Stomach smooth muscle (tissue), 2 donors: ENCODE data around the gene SOBP.

Source experiments
- H3K27ac ChIP-seq: one replicate; pipeline ENCODE4 v1.7.0; 2013; ENCODE audit warnings: mild to moderate bottlenecking, low read length, inconsistent platforms
- H3K27me3 ChIP-seq, 2 donors: one replicate each; pipeline ENCODE4 v1.7.0; 2013; ENCODE audit warnings: low read length in 2 of 2; ENCODE audit not compliant: insufficient read depth in 2 of 2, control insufficient read depth in 1 of 2
- H3K36me3 ChIP-seq, 2 donors: one replicate each; pipeline ENCODE4 v1.7.0; 2013; ENCODE audit warnings: low read length in 2 of 2; ENCODE audit not compliant: control insufficient read depth in 2 of 2, insufficient read depth in 2 of 2
- H3K4me1 ChIP-seq: one replicate; pipeline ENCODE4 v1.7.0; 2013; ENCODE audit warnings: low read length; ENCODE audit not compliant: control insufficient read depth, insufficient read depth
- H3K4me3 ChIP-seq, 2 donors: one replicate each; pipeline ENCODE4 v1.7.0; 2013; ENCODE audit warnings: low read length in 2 of 2
- H3K9ac ChIP-seq, 2 donors: one replicate each; pipeline ENCODE4 v1.7.0; 2013; ENCODE audit warnings: low read length in 2 of 2, mild to moderate bottlenecking in 1 of 2
- H3K9me3 ChIP-seq, 2 donors: one replicate each; pipeline ENCODE4 v1.7.0; 2013; ENCODE audit warnings: low read length in 2 of 2; ENCODE audit not compliant: control insufficient read depth in 2 of 2
- donor health status: healthy.
- donor health status: Pancreatic carcinoma.

The SOBP gene

DNA sequence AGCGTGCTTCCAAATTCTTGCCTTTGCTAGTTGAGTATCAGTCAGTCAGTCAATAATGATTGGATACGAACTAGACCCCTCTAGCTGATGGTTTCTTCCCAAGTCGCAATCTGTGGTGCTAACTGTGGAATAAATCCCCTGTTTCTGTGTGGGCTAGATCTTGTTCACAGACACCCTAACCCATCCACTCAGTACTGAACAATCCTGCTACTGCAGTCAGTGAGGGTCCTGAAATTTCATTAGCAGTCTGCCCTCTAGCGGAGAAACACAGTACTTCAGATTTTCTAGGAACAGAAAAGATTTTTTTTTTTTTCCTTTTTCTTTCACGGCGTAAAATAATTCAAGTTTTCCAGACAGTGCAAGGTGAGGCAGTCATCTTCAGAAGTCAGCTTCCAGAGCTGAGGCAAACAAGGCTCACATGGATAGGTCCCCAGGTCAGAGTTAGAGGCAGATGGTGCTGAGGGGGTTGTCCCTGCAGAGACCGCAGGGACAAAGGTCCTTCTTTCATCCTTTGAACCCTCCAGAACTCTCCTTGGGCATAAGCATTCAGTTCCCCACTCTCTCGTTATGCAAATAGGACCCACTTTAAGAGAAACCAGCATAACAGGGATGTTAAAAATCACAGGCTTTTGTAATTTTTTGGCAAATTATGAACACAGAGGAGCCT, 214.6 kb downstream of the SOBP start:
- H3K27me3 ChIP-seq: peaks cover 0 to 2% of the 10 kb centered on the region in 2 donors
- H3K9ac ChIP-seq: peak overlapping the region in 1 of 2 donors; percentile 20
- H3K9me3 ChIP-seq: no peaks in the 10 kb centered on the region
- H3K4me1 ChIP-seq: no peaks in the 10 kb centered on the region
- no peak overlapping the region for H3K27ac ChIP-seq
- peak overlapping the region in 1 of 2 donors; percentile 30 for H3K4me3 ChIP-seq
- no peaks in the 10 kb centered on the region for H3K36me3 ChIP-seq

DNA sequence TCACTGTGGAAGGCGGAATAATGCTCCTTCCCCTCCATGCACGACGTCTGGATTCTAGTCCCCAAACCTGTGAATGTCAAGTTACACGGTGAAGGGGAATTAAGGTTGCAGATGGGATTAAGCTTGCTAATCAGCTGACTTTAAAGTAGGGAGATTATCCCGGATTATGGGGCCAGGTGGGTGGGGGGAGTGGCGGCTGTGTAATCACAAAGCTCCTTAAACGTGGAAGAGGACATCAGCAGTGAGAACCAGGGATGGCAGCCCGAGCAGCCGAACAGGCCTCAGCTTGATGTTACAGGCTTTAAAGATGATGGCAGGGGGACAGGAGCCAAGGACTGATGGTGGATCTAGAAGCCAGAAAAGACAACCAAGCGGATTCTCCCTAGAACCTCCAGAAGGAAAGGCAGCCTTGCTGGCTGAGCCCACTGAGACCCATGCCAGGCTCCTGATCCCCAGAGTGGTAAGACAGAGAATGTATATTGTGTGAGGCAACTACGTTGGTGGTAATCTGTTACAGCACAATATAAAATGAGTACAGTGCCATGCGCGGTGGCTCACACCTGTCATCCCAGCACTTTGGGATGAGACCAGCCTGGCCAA, 216.7 kb downstream of the SOBP start:
- H3K4me1 ChIP-seq: peaks cover 1% of the 10 kb centered on the region

DNA sequence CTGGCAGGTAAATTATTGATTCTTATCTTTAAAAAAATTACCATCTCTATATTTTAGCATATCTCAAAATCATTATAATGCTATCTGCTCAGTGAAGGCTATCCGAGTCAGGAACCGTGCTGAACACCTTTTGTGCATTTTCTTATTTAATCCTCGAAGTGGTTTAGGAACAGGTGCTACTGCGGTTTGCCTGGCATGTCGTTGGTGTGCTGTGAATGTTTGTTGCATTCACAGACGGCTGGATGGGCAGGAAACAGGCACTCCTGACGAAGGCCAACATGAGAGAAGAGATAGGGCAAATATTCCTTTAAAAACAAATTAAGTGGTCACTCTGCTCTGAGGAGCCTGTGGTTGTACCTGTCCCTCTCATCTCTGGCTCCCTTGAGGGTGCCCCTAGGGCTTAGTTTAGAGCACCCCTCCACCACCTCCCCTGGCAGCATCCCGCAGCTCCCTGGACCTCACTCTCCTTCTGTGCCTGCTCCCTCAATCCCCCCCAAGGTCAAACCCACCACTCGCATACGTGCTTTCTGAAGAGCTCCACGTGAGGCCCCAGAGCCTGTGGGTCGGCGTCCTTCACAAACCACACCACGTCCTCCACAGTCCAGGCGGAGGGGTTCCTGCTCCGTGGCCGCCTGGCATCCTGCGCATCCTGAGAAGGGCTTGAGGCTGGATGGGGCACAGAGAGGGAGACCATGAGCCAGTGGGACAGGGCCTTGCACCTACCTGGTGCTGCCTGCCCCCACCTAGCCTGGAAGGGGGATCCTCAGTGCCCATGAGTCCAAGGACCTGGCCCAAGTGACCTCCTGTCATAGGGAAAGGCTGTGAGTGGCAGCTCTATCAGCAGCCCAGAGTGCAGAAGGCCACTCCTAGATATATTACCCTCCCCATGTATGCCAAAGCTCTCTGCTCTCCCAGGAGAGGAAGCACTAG, 217.7 kb downstream of the SOBP start:
- H3K4me1 ChIP-seq: peaks cover 9% of the 10 kb centered on the region
- H3K9me3 ChIP-seq: no peaks in the 10 kb centered on the region
- no peak overlapping the region for H3K9ac ChIP-seq
- no peak overlapping the region for H3K4me3 ChIP-seq
- H3K36me3 ChIP-seq: no peaks in the 10 kb centered on the region
- H3K27me3 ChIP-seq: no peaks in the 10 kb centered on the region
- no peak overlapping the region for H3K27ac ChIP-seq

More for the DNA sequence above, 216.7 kb downstream of the SOBP start:
- Histone ChIP-seq H3K9me3 (no peaks in the 10 kb centered on the region), H3K36me3 (no peaks in the 10 kb centered on the region), H3K27me3 (no peaks in the 10 kb centered on the region), H3K9ac (no peak overlapping the region), H3K4me3 (no peak overlapping the region), H3K27ac (no peak overlapping the region)

DNA sequence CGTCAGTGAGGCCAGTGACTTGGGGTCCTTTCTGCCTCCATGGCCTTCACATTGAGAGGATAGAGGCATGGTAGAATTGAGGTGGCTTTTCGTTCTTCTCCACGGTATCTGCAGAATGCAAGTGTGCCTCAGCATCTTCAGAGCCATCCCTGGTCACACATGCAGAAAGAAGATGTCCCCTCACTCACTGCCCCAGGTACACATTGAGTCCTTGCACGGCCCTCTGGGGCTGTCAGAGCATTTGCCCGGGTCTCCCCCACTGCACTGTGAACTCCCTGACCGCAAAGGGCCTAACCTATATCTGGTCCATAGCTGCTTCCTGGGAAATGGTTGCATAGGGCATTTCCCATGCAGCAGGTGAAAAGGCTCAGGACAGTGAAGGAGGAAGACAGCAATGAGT, 218.5 kb downstream of the SOBP start:
- Histone ChIP-seq H3K4me1 (peaks cover 17% of the 10 kb centered on the region), H3K9ac (no peak overlapping the region), H3K36me3 (no peaks in the 10 kb centered on the region), H3K9me3 (no peaks in the 10 kb centered on the region), H3K27ac (no peak overlapping the region), H3K27me3 (no peaks in the 10 kb centered on the region), H3K4me3 (no peak overlapping the region)

DNA sequence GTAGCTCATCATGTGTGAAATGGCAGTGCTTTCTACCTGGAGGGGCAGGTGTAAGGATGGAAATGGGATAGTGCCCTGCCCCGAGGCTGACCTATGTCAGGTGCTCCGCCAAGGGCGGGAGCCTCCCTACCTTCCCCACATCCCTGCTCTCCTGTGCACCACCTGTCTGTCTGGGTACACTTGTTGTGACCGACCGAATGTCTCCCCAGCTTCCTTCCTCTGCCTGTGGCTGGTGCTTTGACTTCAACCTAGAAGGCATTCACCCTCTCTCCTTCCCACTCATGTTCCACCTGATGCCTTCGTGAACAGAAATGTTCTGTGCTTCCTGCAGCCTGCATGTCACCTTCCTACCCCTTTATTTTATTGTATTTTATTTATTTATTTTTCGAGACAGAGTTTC, 219.4 kb downstream of the SOBP start:
- H3K4me3 ChIP-seq: no peak overlapping the region
- H3K36me3 ChIP-seq: no peaks in the 10 kb centered on the region
- no peaks in the 10 kb centered on the region for H3K9me3 ChIP-seq
- H3K27me3 ChIP-seq: peaks cover 0 to 2% of the 10 kb centered on the region in 2 donors
- peaks cover 17% of the 10 kb centered on the region for H3K4me1 ChIP-seq
- H3K9ac ChIP-seq: no peak overlapping the region
- H3K27ac ChIP-seq: no peak overlapping the region
